ENCODE measurements around the gene SCAP. TPM values are rescaled to one million over a fixed set of nuclear protein-coding genes. Genes with fewer than 3 reads are reported as not detected.
A peak's percentile ranks its signal among the peaks of the same experiment; 100 is the strongest.

SCAP gene
- total RNA-seq, 1 donor from 2014 or later, result 137 TPM

- DNase-seq (ENCODE audit: low spot score), result no peak
These were observed 44.5 kb downstream of the SCAP start for GRCh38 chr3:47431225-47431624.

- DNase-seq (ENCODE audit: low spot score), result no peak
These were observed 45.1 kb downstream of the SCAP start for GRCh38 chr3:47430606-47431005.

- DNase-seq (ENCODE audit: low spot score), result no peak
These were observed 46.1 kb downstream of the SCAP start for GRCh38 chr3:47429476-47430270.

- no peak for DNase-seq (ENCODE audit: low spot score)
These were observed 47.1 kb downstream of the SCAP start for GRCh38 chr3:47428662-47429061.

- no peak for DNase-seq (ENCODE audit: low spot score)
These were observed 47.9 kb downstream of the SCAP start for GRCh38 chr3:47427866-47428265.

- no peak for DNase-seq (ENCODE audit: low spot score)
These were observed 49.8 kb downstream of the SCAP start for GRCh38 chr3:47425959-47426358.

GRCh38 chr3:47425383-47425778, 50.4 kb downstream of the SCAP start:
- no peak for DNase-seq (ENCODE audit: low spot score)

- DNase-seq (ENCODE audit: low spot score), result peak; percentile 49
These were observed 51.0 kb downstream of the SCAP start for GRCh38 chr3:47424434-47425382.

- DNase-seq (ENCODE audit: low spot score), result no peak
These were observed 52.1 kb downstream of the SCAP start for GRCh38 chr3:47423548-47424145.

- no peak for DNase-seq (ENCODE audit: low spot score)
These were observed 53.0 kb downstream of the SCAP start for GRCh38 chr3:47422743-47423142.

- DNase-seq (ENCODE audit: low spot score), result peak; percentile 64
These were observed 53.7 kb downstream of the SCAP start for GRCh38 chr3:47421741-47422649.

GRCh38 chr3:47420511-47421484, 54.9 kb downstream of the SCAP start:
- DNase-seq (ENCODE audit: low spot score), result peak; percentile 93

GRCh38 chr3:47420044-47420430, 55.7 kb downstream of the SCAP start:
- DNase-seq (ENCODE audit: low spot score), result no peak

GRCh38 chr3:47419083-47420043, 56.4 kb downstream of the SCAP start:
- no peak for DNase-seq (ENCODE audit: low spot score)

GRCh38 chr3:47418167-47419082, 57.3 kb downstream of the SCAP start:
- no peak for DNase-seq (ENCODE audit: low spot score)

GRCh38 chr3:47416041-47416440, 59.7 kb downstream of the SCAP start:
- DNase-seq (ENCODE audit: low spot score), result no peak

- DNase-seq (ENCODE audit: low spot score), result no peak
These were observed 60.8 kb downstream of the SCAP start for GRCh38 chr3:47414666-47415587.

Measured in mucosa of gallbladder (tissue), 1 donor.